NCI-H82 treated with DMSO at 0.1 percent for 48 hours (cell line): ENCODE measurements around the gene ATP9A.
"Not testable (repeated sequence)": the region's sequence is repeated elsewhere in the genome, so short reads cannot be mapped to it uniquely, and the experiment has no call there.

Experiments
- DNase-seq: peaks from one replicate; lab custom pipeline; 2025; ENCODE audit not compliant: unreplicated experiment; lab: John Stamatoyannopoulos, UW

The ATP9A gene

DNA sequence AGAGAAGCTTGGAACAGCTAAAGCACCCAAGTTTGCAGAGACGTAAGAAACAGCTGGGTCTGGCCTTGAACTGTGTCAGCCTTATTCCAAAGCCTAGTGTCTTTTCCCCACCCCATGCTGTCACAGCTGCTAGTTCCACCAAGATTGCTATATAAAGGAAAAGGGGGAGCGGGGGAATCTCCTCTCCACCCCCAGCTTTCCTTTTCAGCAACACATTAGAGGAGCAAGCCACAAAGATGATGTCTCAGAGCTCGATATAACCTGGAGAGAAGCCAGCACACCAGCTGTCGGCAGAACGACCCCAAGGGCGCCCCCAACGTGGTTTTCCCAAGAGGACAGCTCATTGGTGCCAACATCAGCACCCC lies 36.5 kb downstream of the ATP9A start:
- DNase-seq, result no peak

DNA sequence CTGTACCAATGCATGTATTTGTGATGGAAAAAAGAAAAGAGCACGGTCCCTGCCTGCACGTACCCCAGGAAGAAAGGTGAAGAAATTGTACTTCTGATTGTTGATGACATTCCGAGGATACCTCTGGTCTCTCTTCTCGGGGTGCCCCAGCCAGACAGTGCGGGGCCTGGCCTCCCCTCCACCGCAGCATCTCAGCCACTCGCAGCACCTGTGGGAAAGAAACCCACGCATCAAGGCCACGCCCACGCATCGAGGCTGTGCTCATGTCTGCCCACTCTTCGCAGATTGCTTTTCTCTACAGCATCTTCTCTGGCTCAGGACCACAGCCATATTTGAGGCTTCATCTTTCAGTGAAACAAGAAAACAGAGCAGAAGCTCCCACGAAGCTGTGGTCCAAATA lies 38.4 kb downstream of the ATP9A start:
- no peak for DNase-seq

DNA sequence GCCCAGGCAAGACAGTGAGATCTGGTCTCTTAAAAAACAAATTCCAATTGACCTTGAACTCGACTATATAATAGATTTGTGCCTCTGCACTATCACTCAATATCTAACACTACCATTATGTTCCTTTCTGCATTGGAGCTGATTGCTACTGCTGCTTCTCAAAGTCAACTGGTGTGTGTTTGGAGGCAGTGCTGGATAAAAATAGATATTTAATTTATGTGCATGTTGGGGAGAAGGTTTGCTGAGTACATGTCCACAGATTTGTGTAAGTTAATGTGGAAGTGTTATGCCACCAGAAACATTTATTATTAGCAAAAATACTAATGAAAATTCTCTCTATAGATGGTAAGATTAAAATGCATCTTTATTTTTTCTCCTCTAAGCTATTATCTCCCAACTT lies 39.5 kb downstream of the ATP9A start:
- DNase-seq, result no peak

GRCh38 chr20:51727872-51728271 lies 40.3 kb downstream of the ATP9A start:
- DNase-seq, result no peak

GRCh38 chr20:51725584-51726176 lies 42.5 kb downstream of the ATP9A start:
- DNase-seq, result no peak

GRCh38 chr20:51723026-51723425 lies 45.2 kb downstream of the ATP9A start:
- DNase-seq, result not testable (repeated sequence)

DNA sequence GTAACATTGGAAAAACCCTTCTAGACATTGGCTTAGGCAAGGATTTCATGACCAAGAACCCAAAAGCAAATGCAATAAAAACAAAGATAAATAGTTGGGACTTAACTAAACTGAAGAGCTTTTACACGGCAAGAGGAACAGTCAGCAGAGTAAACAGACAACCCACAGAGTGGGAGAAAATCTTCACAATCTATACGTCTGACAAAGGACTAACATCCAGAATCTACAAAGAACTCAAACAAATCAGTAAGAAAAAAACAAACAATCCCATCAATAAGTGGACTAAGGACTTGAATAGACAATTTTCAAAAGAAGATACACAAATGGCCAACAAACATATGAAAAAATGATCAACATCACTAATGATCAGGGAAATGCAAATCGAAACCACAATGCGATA lies 45.9 kb downstream of the ATP9A start:
- DNase-seq, result not testable (repeated sequence)

DNA sequence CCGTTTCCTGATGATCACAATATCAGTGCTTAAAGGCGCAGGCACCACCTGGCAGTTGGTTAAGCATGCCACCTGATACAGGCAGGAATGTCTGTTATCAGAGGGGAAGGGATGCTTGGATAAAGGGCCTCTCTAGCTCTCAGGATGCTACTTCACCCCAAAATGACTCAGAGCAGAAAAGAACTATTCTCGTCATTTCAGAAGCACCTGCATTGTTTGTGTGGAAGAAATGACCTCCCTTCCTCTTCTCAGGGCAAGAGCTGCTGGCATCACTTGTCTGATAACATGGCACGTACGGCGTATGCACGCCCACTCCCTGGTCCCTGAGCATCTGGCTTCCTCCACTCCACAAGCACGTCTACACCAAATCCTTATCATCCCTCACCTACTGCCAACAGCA lies 47.3 kb downstream of the ATP9A start:
- DNase-seq, result no peak

DNA sequence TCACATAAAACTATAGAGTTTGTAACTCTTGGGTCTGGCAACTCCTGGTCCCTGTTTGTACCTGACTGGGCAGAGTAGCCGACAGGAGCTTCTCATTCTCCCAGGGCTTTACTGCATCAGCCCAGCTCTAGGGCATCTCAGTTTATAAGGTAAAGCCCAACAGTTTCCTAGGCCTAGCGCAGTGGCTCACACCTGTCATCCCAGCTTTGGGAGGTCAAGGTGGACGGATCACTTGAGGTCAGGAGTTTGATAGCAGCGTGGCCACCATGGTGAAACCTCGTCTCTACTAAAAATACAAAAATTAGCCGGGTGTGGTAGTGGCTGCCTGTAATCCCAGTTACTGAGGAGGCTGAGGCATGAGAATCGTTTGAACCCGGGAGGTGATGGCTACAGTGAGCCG lies 47.8 kb downstream of the ATP9A start:
- no peak for DNase-seq

GRCh38 chr20:51715856-51716185 lies 52.4 kb downstream of the ATP9A start:
- DNase-seq, result no peak

GRCh38 chr20:51715163-51715855 lies 52.9 kb downstream of the ATP9A start:
- DNase-seq, result no peak

DNA sequence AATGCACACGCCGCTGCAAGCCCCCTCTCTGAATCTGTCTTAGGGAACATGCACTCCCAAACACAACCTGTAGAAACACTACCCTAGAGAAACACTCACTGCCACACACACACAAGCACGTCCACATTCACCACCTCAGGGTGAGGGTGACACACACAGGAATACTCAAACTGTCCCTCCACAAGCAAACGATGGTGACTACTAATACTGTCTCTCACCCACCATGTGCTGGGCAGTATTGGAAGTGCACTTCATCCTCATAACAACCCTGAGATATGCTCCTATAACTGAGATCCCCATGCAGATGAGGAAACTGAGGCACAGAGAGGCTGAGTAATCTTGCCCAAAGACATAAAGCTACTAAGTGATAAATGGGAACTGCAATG lies 55.0 kb downstream of the ATP9A start:
- DNase-seq, result no peak

DNA sequence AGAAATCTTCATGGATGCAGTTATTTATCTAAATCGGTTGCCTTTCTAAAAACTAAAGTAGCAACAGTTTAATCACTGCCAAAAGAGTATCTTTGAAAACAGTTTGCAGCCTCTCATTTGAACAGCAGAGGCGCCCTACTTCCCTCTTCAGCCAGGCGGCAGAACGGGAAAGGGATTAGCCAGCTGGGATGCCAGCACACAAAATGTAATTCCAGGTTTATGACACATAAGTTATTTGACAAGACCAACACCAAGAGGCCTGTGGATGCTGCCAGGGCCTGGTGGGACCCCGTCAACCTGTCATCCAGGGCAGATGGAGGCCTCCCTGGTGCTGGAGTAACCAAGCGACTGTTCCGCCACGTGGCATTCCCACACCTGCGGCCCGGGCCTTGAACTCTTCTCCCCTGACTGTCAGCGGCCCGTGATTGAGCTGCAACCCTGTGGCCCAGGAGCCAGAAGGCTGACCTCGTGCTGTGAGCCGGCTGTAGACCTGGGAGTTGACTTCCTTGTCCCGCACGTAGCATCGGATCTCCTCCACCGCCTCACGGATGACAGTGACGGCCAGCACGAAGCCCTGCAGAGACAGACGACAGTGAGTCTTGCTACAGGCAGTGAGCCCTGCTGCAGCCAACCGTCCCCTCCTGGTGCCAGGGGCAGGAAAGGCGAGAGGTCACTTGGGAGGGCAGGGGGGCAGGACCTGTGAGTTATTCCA lies 55.5 kb downstream of the ATP9A start:
- peak; percentile 12 for DNase-seq

GRCh38 chr20:51711426-51711825 lies 56.8 kb downstream of the ATP9A start:
- DNase-seq, result peak; percentile 47

- DNase-seq, result no peak
Measured at GRCh38 chr20:51710361-51710894, 57.8 kb downstream of the ATP9A start.

DNA sequence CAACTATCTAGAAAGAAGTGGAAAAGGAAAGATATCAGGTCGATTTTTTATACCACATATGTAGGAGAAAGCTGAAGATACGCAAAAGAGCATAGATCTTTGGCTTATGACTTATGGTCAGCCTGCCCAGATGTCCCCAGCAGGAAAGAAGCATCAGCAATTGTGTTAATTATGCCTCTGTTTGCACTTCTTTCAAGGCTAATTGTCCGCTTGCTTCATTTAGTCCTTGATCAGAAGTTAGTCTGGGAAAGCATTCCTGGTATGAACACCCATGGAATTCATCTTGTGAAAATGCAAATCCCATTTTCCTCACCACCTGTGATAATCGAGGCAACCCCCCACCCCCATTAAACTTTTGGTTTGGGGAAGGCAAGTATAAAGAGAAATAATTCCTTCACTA lies 62.8 kb downstream of the ATP9A start:
- DNase-seq, result no peak

DNA sequence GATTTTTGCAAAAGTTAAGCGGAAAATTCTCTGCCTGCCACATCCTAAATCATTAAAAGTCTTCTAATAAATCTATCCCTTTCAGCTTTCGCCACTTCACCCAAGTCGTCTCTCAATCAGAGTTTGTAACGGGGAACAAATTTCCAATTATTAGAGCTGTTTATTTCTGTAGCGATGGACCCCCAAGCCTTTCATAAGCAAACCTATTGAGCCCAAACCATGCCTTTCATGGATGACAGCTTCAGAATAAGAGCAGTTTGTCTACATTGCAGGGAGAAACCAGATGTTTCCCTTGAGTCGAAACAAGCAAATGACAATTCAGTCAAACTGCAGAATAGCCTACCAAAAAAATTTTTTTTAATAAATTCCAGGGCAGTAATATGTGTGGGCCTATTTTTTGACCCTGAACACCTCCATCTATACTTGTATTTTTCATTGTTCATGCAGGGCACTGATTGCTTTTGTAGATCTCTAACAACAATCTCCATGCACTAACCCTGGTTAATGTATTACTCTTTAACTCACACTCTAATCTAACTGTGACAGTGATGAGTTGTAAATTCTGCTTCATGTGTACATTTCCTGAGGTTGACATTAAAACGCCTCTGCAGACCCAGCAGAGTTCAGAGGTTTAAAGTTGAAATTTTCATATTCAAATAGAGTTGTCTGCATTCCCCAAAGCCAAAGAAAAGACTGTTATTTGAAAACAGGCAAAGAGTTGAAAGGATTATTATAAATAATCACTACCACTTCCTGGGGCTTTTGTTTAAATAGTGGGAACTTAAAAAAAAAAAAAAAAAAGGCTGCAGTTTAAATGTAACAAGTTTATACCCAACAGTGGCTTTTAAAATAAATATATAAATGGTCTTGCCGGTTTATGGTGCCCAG lies 64.5 kb downstream of the ATP9A start:
- no peak for DNase-seq

DNA sequence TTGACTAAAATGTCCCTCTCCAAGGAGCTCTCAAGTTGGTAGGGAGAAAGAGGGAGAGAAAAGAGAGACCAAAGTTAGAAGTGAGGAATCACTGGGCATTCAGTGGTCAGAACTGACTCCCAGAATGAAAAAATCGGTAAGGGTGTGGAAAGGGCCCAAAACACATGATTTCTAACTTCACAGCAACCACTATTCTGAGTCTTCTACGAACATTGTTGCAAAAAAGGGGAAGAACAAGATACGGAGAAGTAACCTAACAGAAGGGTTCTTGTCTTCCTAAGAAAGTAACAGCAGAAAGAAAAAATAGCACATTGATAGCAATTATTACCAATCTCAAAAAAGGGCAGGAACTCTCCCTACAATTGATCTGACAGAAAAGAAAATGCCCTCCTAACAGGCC lies 65.6 kb downstream of the ATP9A start:
- no peak for DNase-seq

- DNase-seq, result peak; percentile 65
Measured at GRCh38 chr20:51700809-51701285, 67.3 kb downstream of the ATP9A start.

GRCh38 chr20:51698252-51698651 lies 69.9 kb downstream of the ATP9A start:
- no peak for DNase-seq
